Liver (tissue), 2 donors: ENCODE measurements around the gene NCR2.

Source experiments
- TF ChIP-seq, protein P1 (sequence below): IDR thresholded peaks from 2 replicates; pipeline ENCODE4 v1.6.1; 2016; ENCODE audit warnings: antibody characterized with exemption
- TF ChIP-seq, protein P2 (sequence below): fragments of 150-350 bp; IDR thresholded peaks from 2 replicates; pipeline ENCODE4 v1.5.1; 2017; ENCODE audit warnings: improper control_type of control experiment, low read depth, low read length; ENCODE audit not compliant: missing input control
- donor health status: healthy.

DNA sequence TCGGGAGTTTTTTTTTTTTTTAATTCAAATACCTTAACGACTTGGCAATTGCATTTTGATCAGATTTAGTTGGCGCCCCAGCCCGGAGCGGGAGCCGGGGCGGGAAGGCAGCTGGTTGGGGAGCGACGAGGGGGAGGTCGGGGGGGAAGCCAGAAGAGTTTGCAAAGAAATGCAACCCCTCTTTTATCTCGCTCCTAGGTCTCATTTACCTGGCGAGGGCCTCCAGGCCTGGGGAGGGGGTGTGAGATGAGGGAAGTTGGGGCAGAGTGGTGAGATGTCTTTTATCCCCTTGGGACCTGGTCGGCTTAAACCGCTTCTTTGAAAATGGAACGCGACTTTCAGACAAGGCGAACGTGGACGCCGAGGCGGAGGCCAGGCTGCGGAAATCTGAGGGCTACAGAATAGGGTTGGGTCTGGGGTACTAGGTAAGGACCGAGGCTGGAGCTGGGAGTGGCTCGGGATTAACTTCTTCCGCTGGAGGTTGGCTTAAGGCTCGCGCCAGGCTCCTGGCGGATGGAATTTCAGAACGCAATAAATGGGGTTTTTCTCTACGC, 40.3 kb downstream of the NCR2 start:
- TF ChIP-seq, protein P1, sequence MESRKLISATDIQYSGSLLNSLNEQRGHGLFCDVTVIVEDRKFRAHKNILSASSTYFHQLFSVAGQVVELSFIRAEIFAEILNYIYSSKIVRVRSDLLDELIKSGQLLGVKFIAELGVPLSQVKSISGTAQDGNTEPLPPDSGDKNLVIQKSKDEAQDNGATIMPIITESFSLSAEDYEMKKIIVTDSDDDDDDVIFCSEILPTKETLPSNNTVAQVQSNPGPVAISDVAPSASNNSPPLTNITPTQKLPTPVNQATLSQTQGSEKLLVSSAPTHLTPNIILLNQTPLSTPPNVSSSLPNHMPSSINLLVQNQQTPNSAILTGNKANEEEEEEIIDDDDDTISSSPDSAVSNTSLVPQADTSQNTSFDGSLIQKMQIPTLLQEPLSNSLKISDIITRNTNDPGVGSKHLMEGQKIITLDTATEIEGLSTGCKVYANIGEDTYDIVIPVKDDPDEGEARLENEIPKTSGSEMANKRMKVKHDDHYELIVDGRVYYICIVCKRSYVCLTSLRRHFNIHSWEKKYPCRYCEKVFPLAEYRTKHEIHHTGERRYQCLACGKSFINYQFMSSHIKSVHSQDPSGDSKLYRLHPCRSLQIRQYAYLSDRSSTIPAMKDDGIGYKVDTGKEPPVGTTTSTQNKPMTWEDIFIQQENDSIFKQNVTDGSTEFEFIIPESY = no peak
- TF ChIP-seq, protein P2, sequence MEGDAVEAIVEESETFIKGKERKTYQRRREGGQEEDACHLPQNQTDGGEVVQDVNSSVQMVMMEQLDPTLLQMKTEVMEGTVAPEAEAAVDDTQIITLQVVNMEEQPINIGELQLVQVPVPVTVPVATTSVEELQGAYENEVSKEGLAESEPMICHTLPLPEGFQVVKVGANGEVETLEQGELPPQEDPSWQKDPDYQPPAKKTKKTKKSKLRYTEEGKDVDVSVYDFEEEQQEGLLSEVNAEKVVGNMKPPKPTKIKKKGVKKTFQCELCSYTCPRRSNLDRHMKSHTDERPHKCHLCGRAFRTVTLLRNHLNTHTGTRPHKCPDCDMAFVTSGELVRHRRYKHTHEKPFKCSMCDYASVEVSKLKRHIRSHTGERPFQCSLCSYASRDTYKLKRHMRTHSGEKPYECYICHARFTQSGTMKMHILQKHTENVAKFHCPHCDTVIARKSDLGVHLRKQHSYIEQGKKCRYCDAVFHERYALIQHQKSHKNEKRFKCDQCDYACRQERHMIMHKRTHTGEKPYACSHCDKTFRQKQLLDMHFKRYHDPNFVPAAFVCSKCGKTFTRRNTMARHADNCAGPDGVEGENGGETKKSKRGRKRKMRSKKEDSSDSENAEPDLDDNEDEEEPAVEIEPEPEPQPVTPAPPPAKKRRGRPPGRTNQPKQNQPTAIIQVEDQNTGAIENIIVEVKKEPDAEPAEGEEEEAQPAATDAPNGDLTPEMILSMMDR = no peak
